Activated CD4-positive, alpha-beta T cell treated with anti-CD3 and anti-CD28 coated beads for 1 hour (primary cell): ENCODE results near the gene SLC9A9.
A peak's percentile ranks its signal among the peaks of the same experiment; 100 is the strongest.
"Not testable (repeated sequence)": the region's sequence is repeated elsewhere in the genome, so short reads cannot be mapped to it uniquely, and the experiment has no call there.

ENCODE experiments used
- DNase-seq: peaks from one replicate; pipeline ENCODE4 v3.0.0-alpha.2; 2020

Gene SLC9A9

GRCh38 chr3:143751643-143752178 is 96.6 kb downstream of the SLC9A9 start:
- DNase-seq = peak; percentile 12

- no peak for DNase-seq
Measured at GRCh38 chr3:143750841-143751240, 97.4 kb downstream of the SLC9A9 start.

GRCh38 chr3:143749926-143750325 is 98.3 kb downstream of the SLC9A9 start:
- DNase-seq = no peak

GRCh38 chr3:143737065-143737464 is 111.2 kb downstream of the SLC9A9 start:
- DNase-seq = no peak

- no peak for DNase-seq
Measured at GRCh38 chr3:143736205-143736997, 111.9 kb downstream of the SLC9A9 start.

- DNase-seq = no peak
Measured at GRCh38 chr3:143731776-143732175, 116.5 kb downstream of the SLC9A9 start.

- no peak for DNase-seq
Measured at GRCh38 chr3:143731320-143731719, 116.9 kb downstream of the SLC9A9 start.

GRCh38 chr3:143727391-143727790 is 120.9 kb downstream of the SLC9A9 start:
- no peak for DNase-seq

GRCh38 chr3:143726727-143727126 is 121.5 kb downstream of the SLC9A9 start:
- no peak for DNase-seq

- DNase-seq = no peak
Measured at GRCh38 chr3:143720381-143720780, 127.9 kb downstream of the SLC9A9 start.

- no peak for DNase-seq
Measured at GRCh38 chr3:143718463-143718862, 129.8 kb downstream of the SLC9A9 start.

- DNase-seq = no peak
Measured at GRCh38 chr3:143716731-143717130, 131.5 kb downstream of the SLC9A9 start.

- DNase-seq = no peak
Measured at GRCh38 chr3:143712522-143712921, 135.7 kb downstream of the SLC9A9 start.

- no peak for DNase-seq
Measured at GRCh38 chr3:143707848-143708247, 140.4 kb downstream of the SLC9A9 start.

GRCh38 chr3:143700431-143700975 is 147.8 kb downstream of the SLC9A9 start:
- no peak for DNase-seq

- DNase-seq = no peak
Measured at GRCh38 chr3:143699424-143699823, 148.8 kb downstream of the SLC9A9 start.

- no peak for DNase-seq
Measured at GRCh38 chr3:143698682-143699303, 149.5 kb downstream of the SLC9A9 start.

- no peak for DNase-seq
Measured at GRCh38 chr3:143697975-143698374, 150.3 kb downstream of the SLC9A9 start.

- DNase-seq = not testable (repeated sequence)
Measured at GRCh38 chr3:143695333-143695732, 152.9 kb downstream of the SLC9A9 start.

GRCh38 chr3:143693506-143693905 is 154.8 kb downstream of the SLC9A9 start:
- DNase-seq = no peak

GRCh38 chr3:143686638-143687197 is 161.6 kb downstream of the SLC9A9 start:
- DNase-seq = no peak

GRCh38 chr3:143685491-143685890 is 162.8 kb downstream of the SLC9A9 start:
- DNase-seq = no peak

- DNase-seq = no peak
Measured at GRCh38 chr3:143677430-143677829, 170.8 kb downstream of the SLC9A9 start.

GRCh38 chr3:143676747-143677146 is 171.5 kb downstream of the SLC9A9 start:
- no peak for DNase-seq
